IMR-90 (cell line): ENCODE data around the gene MROH2A.

Experiments
- BHLHE40 ChIP-seq: fragments of 150-350 bp; IDR thresholded peaks from 2 replicates; pipeline ENCODE4 v1.6.1; 2016; ENCODE audit warnings: mild to moderate bottlenecking, low read depth, low read length
- CHD1 ChIP-seq: IDR thresholded peaks from 2 replicates; pipeline ENCODE4 v1.6.1; 2012; ENCODE audit warnings: low read depth, low read length, improper control_type of control experiment
- CTCF ChIP-seq: conservative IDR thresholded peaks from 2 replicates; pipeline ENCODE4 v1.5.1; 2012; ENCODE audit warnings: mild to moderate bottlenecking, low read depth, low read length, improper control_type of control experiment
- NFE2L2 ChIP-seq: fragments of 150-350 bp; IDR thresholded peaks from 2 replicates; pipeline ENCODE4 v1.6.1; 2016; ENCODE audit warnings: low read depth, mild to moderate bottlenecking, low read length
- RAD21 ChIP-seq: IDR thresholded peaks from 2 replicates; pipeline ENCODE4 v1.6.1; 2012; ENCODE audit warnings: low read length, improper control_type of control experiment
- SMC3 ChIP-seq: fragments of 150-350 bp; IDR thresholded peaks from 2 replicates; pipeline ENCODE4 v1.6.1; 2016; ENCODE audit warnings: low read depth, mild to moderate bottlenecking, antibody characterized with exemption, low read length, moderate library complexity
- TF ChIP-seq, protein P1 (sequence below): fragments of 150-350 bp; IDR thresholded peaks from 2 replicates; pipeline ENCODE4 v1.6.1; 2017; ENCODE audit warnings: mild to moderate bottlenecking, antibody characterized with exemption, low read length, low read depth

DNA sequence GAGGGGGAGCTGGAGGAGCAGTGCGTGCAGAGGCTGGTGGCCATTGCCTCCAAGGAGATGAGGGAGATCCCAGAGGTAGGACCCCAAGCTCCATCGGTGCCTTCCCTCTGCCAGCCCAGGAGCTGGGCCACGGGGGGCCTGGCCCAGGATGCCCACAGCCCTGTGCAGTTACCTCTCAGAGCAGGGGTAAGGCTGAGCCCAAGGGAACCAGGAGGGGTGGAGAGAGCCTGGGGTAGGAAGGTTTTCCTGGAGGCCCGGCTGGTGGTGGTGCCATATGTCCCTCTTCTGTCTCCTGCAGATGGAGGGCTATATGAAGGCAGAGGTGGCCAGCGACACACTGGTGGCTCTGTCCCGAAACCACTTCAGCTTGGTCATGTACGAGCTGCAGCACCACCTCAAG lies 11.4 kb downstream of the MROH2A start:
- TF ChIP-seq CTCF = no peak
- TF ChIP-seq, protein P1, sequence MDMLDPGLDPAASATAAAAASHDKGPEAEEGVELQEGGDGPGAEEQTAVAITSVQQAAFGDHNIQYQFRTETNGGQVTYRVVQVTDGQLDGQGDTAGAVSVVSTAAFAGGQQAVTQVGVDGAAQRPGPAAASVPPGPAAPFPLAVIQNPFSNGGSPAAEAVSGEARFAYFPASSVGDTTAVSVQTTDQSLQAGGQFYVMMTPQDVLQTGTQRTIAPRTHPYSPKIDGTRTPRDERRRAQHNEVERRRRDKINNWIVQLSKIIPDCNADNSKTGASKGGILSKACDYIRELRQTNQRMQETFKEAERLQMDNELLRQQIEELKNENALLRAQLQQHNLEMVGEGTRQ = no peak
- no peak for TF ChIP-seq SMC3
- no peak for TF ChIP-seq BHLHE40
- no peak for TF ChIP-seq NFE2L2
- TF ChIP-seq RAD21 = no peak
- no peak for TF ChIP-seq CHD1
